Measurements from ENCODE around the gene TMEM42. TPM values are rescaled to one million over a fixed set of nuclear protein-coding genes. Genes with fewer than 3 reads are reported as not detected.

The TMEM42 gene
- total and polyA plus RNA-seq, 2 of the 8 experiments (the other 6 are each of a cell fraction or from before 2014, with no cell fraction given), result 11.2 to 41.4 TPM

GRCh38 chr3:44880284-44880683 is 18.6 kb downstream of the TMEM42 start:
- no peak for TF ChIP-seq YY1 (IDR thresholded peaks at IDR 0.05; ENCODE audit: low read depth, low read length)
- TF ChIP-seq KDM1A (IDR thresholded peaks at IDR 0.05; ENCODE audit: borderline replicate concordance, low read length), result no peak
- TF ChIP-seq CHD1 (IDR thresholded peaks at IDR 0.05; ENCODE audit: low read depth, low read length), result no peak
- TF ChIP-seq MAFK (IDR thresholded peaks at IDR 0.05; ENCODE audit: low read depth, low read length), result no peak
- no peak for TF ChIP-seq TEAD4 (IDR thresholded peaks at IDR 0.05; ENCODE audit: low read depth, low read length)
- TF ChIP-seq SIRT6 (IDR thresholded peaks at IDR 0.05; ENCODE audit: low read length), result no peak
- TF ChIP-seq PHF8 (conservative IDR thresholded peaks at IDR 0.05; ENCODE audit: low read depth, low read length), result no peak
- no peak for TF ChIP-seq BRCA1 (IDR thresholded peaks at IDR 0.05; ENCODE audit: low read depth, low read length)
- no peak for TF ChIP-seq POU5F1 (IDR thresholded peaks at IDR 0.05; ENCODE audit: low read depth, low read length)
- TF ChIP-seq HDAC2 (IDR thresholded peaks at IDR 0.05; ENCODE audit: borderline replicate concordance in 1 of 2, low read depth in 2 of 2, low read length in 2 of 2), result no peak
- TF ChIP-seq SIN3A (conservative IDR thresholded peaks at IDR 0.05 in 1 of 2, IDR thresholded peaks at IDR 0.05 in 1 of 2; ENCODE audit: low read depth in 1 of 2, low read length in 2 of 2), result no peak
- no peak for TF ChIP-seq GTF2F1 (IDR thresholded peaks at IDR 0.05; ENCODE audit: borderline replicate concordance, low read depth, low read length)
- no peak for TF ChIP-seq EGR1 (IDR thresholded peaks at IDR 0.05; ENCODE audit: borderline replicate concordance, low read depth, low read length)

More at GRCh38 chr3:44880284-44880683, 18.6 kb downstream of the TMEM42 start:
- no peak overlapping the region for H2AK5ac ChIP-seq (ENCODE audit: low read depth, low read length)
- peaks cover 0 to 2% (median 0%) of the 10 kb centered on the region in 4 experiments; a peak in 2 of 7 replicates for H3K4me1 ChIP-seq (replicated peaks in 1 of 4; ENCODE audit: control insufficient read depth in 3 of 4, insufficient read depth in 4 of 4, low read length in 3 of 4)
- POLR2A ChIA-PET (ENCODE audit: partially characterized antibody), result no interaction called here
- no peak overlapping the region for H3K23ac ChIP-seq (ENCODE audit: insufficient read length)
- H3K36me3 ChIP-seq (ENCODE audit: control insufficient read depth in 2 of 4, insufficient read depth in 4 of 4, low read length in 3 of 4), result no peaks in the 10 kb centered on the region
- no peak overlapping the region for H4K8ac ChIP-seq (ENCODE audit: extremely low read depth, insufficient read depth, low read length)
- no peak overlapping the region for H3K4ac ChIP-seq (replicated peaks; ENCODE audit: insufficient read length, low read depth, low read length)
- H3K27me3 ChIP-seq (replicated peaks in 1 of 4; ENCODE audit: control insufficient read depth in 3 of 4, extremely low read depth in 1 of 4, insufficient read depth in 3 of 4, low read length in 3 of 4), result no peaks in the 10 kb centered on the region
- H3K14ac ChIP-seq (ENCODE audit: insufficient read length), result no peak overlapping the region
- no peak overlapping the region for H2BK120ac ChIP-seq (replicated peaks; ENCODE audit: low read depth, low read length)
- H3K79me1 ChIP-seq (ENCODE audit: low read depth, low read length), result no peaks in the 10 kb centered on the region
- no peak overlapping the region for H2BK15ac ChIP-seq (ENCODE audit: low read length)
- no peaks in the 10 kb centered on the region for H3K79me2 ChIP-seq (ENCODE audit: control insufficient read depth in 1 of 2, insufficient read depth in 2 of 2, low read length in 2 of 2)
- no peak overlapping the region for H2AFZ ChIP-seq (ENCODE audit: low read length)
- H3K9me3 ChIP-seq (ENCODE audit: insufficient read depth in 2 of 2, low read depth in 1 of 2, low read length in 1 of 2), result peaks cover 4 to 8% of the 10 kb centered on the region in 2 experiments; a peak in 2 of 4 replicates
- H3K9ac ChIP-seq (replicated peaks in 1 of 4; ENCODE audit: extremely low read depth in 1 of 4, low read depth in 3 of 4, low read length in 3 of 4), result no peak overlapping the region
- no peaks in the 10 kb centered on the region for H3K23me2 ChIP-seq (ENCODE audit: low read depth, low read length)
- no peak overlapping the region for H4K5ac ChIP-seq (ENCODE audit: insufficient read length, low read depth, low read length)
- DNase-seq (ENCODE audit: low read depth in 1 of 2, low spot score in 2 of 2), result no peak
- WGBS, 2 experiments (ENCODE audit: extremely low coverage in 1 of 2, insufficient coverage in 1 of 2, insufficient read length in 1 of 2, insufficient replicate concordance in 2 of 2, low coverage in 1 of 2, low lambda C conversion rate in 2 of 2, missing lambda C conversion rate in 1 of 2), result 93% methylated on average over 2 of the region's 2 CpGs; no CpG with 5 or more reads in 1 of the 2 experiments
- no peak overlapping the region for H2BK5ac ChIP-seq (ENCODE audit: low read depth, low read length)
- H3K27ac ChIP-seq (ENCODE audit: low read depth, low read length), result no peak overlapping the region
- H3K18ac ChIP-seq (ENCODE audit: extremely low read depth, low read length), result no peak overlapping the region
- H4K20me1 ChIP-seq (replicated peaks in 1 of 2; ENCODE audit: control insufficient read depth in 1 of 2, insufficient read depth in 2 of 2, low read length in 2 of 2), result no peaks in the 10 kb centered on the region
- H4K91ac ChIP-seq (replicated peaks; ENCODE audit: insufficient read length, low read length), result no peak overlapping the region
- no peak overlapping the region for H2BK12ac ChIP-seq (ENCODE audit: low read depth, low read length)
- CTCF ChIA-PET (ENCODE audit: partially characterized antibody), result interaction anchor here (0.9 to 1.8 kb wide), 3 partner anchors 28 to 35 kb away, joined by 4 to 5 read pairs (median 4); no protein-coding TSS in a partner anchor
- H3K4me2 ChIP-seq (ENCODE audit: insufficient read depth in 1 of 2, low read depth in 2 of 2, low read length in 2 of 2), result no peak overlapping the region
- no peak overlapping the region for H2BK20ac ChIP-seq (ENCODE audit: low read length)
- no peak overlapping the region for H3K56ac ChIP-seq (replicated peaks; ENCODE audit: insufficient read length, low read depth, low read length)
- H3K4me3 ChIP-seq (ENCODE audit: extremely low read depth in 1 of 4, insufficient read depth in 2 of 4, low read depth in 3 of 4, low read length in 4 of 4), result no peak overlapping the region
- no peak for FAIRE-seq

Measured in H1 (cell line).